Adrenal gland (tissue), 12 donors: ENCODE data around the gene PCGF1. TPM values are rescaled to one million over a fixed set of nuclear protein-coding genes. Genes with fewer than 3 reads are reported as not detected.
A peak's percentile ranks its signal among the peaks of the same experiment; 100 is the strongest.

ENCODE experiments used
- DNase-seq, 7 donors: peaks; one replicate each; pipeline ENCODE4 v3.0.0-alpha.2; 2019 to 2020
- H3K27ac ChIP-seq, 5 donors: fragments of 200-600 bp; sonication (generic) in 4 of 5; 1 replicate in 3 of 5; 2 replicates in 2 of 5; pipeline versions ENCODE4 v1.5.1 to v1.8.0; 2016 to 2020; ENCODE audit warnings: mild to moderate bottlenecking in 1 of 5
- H3K27me3 ChIP-seq: fragments of 200-600 bp; 2 replicates; pipeline ENCODE4 v1.8.0; 2021
- H3K36me3 ChIP-seq, 2 donors: fragments of 200-600 bp; replicated peaks in 1 of 2; 1 replicate in 1 of 2; 2 replicates in 1 of 2; pipeline versions ENCODE4 v1.5.1 to v1.8.0; 2018 to 2022
- H3K4me1 ChIP-seq, 2 donors: fragments of 200-600 bp; replicated peaks in 1 of 2; 1 replicate in 1 of 2; 2 replicates in 1 of 2; pipeline versions ENCODE4 v1.5.1 to v1.8.0; 2018 to 2021
- H3K4me3 ChIP-seq, 4 donors: fragments of 200-600 bp; sonication (generic) in 3 of 4; one replicate each; pipeline ENCODE4 v1.5.1; 2016 to 2018
- H3K9me3 ChIP-seq, 3 donors: fragments of 200-600 bp; sonication (generic) in 1 of 3; replicated peaks in 1 of 3; 1 replicate in 2 of 3; 2 replicates in 1 of 3; pipeline versions ENCODE4 v1.5.1 to v1.8.0; 2016 to 2021
- CTCF ChIP-seq, 6 experiments: fragments of 450-650 bp in 4 of 6; fragments of 200-600 bp in 2 of 6; sonication (generic) in 1 of 6; IDR thresholded peaks; 1 replicate in 5 of 6; 2 replicates in 1 of 6; pipeline versions ENCODE4 v1.5.1 to v1.8.0; 2016 to 2021; ENCODE audit warnings: antibody characterized with exemption in 6 of 6, mild to moderate bottlenecking in 2 of 6, moderate library complexity in 1 of 6
- POLR2A ChIP-seq, 2 donors: fragments of 450-650 bp; IDR thresholded peaks; one replicate each; pipeline ENCODE4 v1.6.1; 2017; ENCODE audit warnings: antibody characterized with exemption in 2 of 2, mild to moderate bottlenecking in 2 of 2, moderate library complexity in 1 of 2
- WGBS, 4 donors: extraction: QIAGEN DNeasy Blood & Tissue Kit in 2 of 4; methylation state at CpG; one replicate each; pipeline versions ENCODE4 v1.1.5 to v1.1.7; 2013 to 2017; 5-methylcytosine and 5-hydroxymethylcytosine counted together
- intact Hi-C, 2 donors: fragments of 100-400 bp; cut with DNase I; formaldehyde crosslinking; loops; one replicate each; pipeline versions ENCODE4 v1.14.1 to v1.15.0; 2022 to 2023
- polyA plus RNA-seq, 3 donors: library from polyadenylated mRNA; stranded (reverse); fragments of 200-250 nt in 2 of 3; fragments of 350-450 nt in 1 of 3; fragmentation: Illumina TruSeq in 1 of 3; extraction: RNeasy Lipid Tissue Mini Kit (QIAGEN cat#74804) in 1 of 3; gene quantifications; one replicate each; pipeline ENCODE4 v1.2.3, GENCODE V29; 2013 to 2014
- total RNA-seq, 9 donors: library from RNA; depleted of rRNA in 4 of 9; stranded (reverse); fragments of >200 nt in 4 of 9; fragments of 120-200 nt in 1 of 9; fragmentation: NEBNext Ultra II Directional in 1 of 9; extraction: Animal tissue kit (Norgen Biotek cat#: 25700) in 1 of 9; gene quantifications; one replicate each; pipeline versions ENCODE4 v1.1.0 to v1.2.4, GENCODE V29; 2013 to 2023
- donor health status: healthy with polysubstance abuse.
- donor health status: Bipolar disorder and iron deficiency.
- donor health status: DM: yes; HTN: yes; CAD: no.
- donor health status: DM: no; HTN: no; CAD: no.
- donor health status: DM: no; HTN: no; CAD: no.
- donor health status: DM: yes; HTN: yes; CAD: no.

The PCGF1 gene
- total and polyA plus RNA-seq, 12 donors: 15.4 to 38.9 (median 24.1) TPM

GRCh38 chr2:74474899-74475298, 32.6 kb downstream of the PCGF1 start:
- TF ChIP-seq POLR2A (IDR thresholded peaks at IDR 0.05) (no peak), CTCF (IDR thresholded peaks at IDR 0.05) (peak in 1 of 6 experiments; percentile 14)
- peaks cover 9 to 16% of the 10 kb centered on the region in 2 donors for H3K4me1 ChIP-seq
- 89 to 95% (median 91%) methylated on average over 4 to 5 of the region's 5 CpGs for WGBS, 4 donors
- H3K4me3 ChIP-seq: no peak overlapping the region
- H3K36me3 ChIP-seq: peaks cover 0 to 24% of the 10 kb centered on the region in 2 donors
- H3K27ac ChIP-seq: no peak overlapping the region
- no peaks in the 10 kb centered on the region for H3K9me3 ChIP-seq
- intact Hi-C loops: no loop called here
- DNase-seq: no peak
- H3K27me3 ChIP-seq: no peaks in the 10 kb centered on the region

GRCh38 chr2:74474481-74474880, 33.0 kb downstream of the PCGF1 start:
- peaks cover 9 to 16% of the 10 kb centered on the region in 2 donors for H3K4me1 ChIP-seq
- peaks cover 0 to 20% of the 10 kb centered on the region in 2 donors for H3K36me3 ChIP-seq
- no peaks in the 10 kb centered on the region for H3K9me3 ChIP-seq
- intact Hi-C loops: no loop called here
- no peak for DNase-seq
- WGBS, 4 donors: 90 to 95% (median 94%) methylated on average over 5 to 6 of the region's 6 CpGs
- H3K4me3 ChIP-seq: no peak overlapping the region
- H3K27me3 ChIP-seq: no peaks in the 10 kb centered on the region
- H3K27ac ChIP-seq: no peak overlapping the region
- TF ChIP-seq POLR2A (IDR thresholded peaks at IDR 0.05) (no peak), CTCF (IDR thresholded peaks at IDR 0.05) (no peak)

GRCh38 chr2:74472945-74473258, 34.6 kb downstream of the PCGF1 start:
- 7 to 13% (median 7%) methylated on average over 7 of the region's 7 CpGs for WGBS, 4 donors
- peaks cover 0 to 15% of the 10 kb centered on the region in 2 donors for H3K36me3 ChIP-seq
- H3K9me3 ChIP-seq: no peaks in the 10 kb centered on the region
- intact Hi-C loops: no loop called here
- no peaks in the 10 kb centered on the region for H3K27me3 ChIP-seq
- no peak for DNase-seq
- TF ChIP-seq POLR2A (IDR thresholded peaks at IDR 0.05) (no peak), CTCF (IDR thresholded peaks at IDR 0.05) (no peak)
- H3K4me3 ChIP-seq: peak overlapping the region in 3 of 4 donors; percentile 43 to 72 (median 45)
- H3K4me1 ChIP-seq: peaks cover 9 to 16% of the 10 kb centered on the region in 2 donors
- H3K27ac ChIP-seq: peak overlapping the region; percentile 57 to 96 (median 87)

GRCh38 chr2:74472086-74472944, 35.2 kb downstream of the PCGF1 start, which contains the start of gene MRPL53:
MRPL53 (minus strand) TSS chr2:74472680; CDS start chr2:74472660, 20 bp downstream.
- intact Hi-C loops: no loop called here
- DNase-seq: peak; percentile 92 to 98 (median 95)
- peak within 1 kb of the TSS; percentile 7 to 72 (median 44) for H3K4me3 ChIP-seq
- 0 to 1% (median 0%) methylated on average over 33 to 66 of the region's 66 CpGs for WGBS, 4 donors
- no peaks in the 10 kb centered on the region for H3K27me3 ChIP-seq
- H3K27ac ChIP-seq: peak within 1 kb of the TSS; percentile 57 to 96 (median 87)
- peaks cover 9 to 16% of the 10 kb centered on the region in 2 donors for H3K4me1 ChIP-seq
- peaks cover 0 to 15% of the 10 kb centered on the region in 2 donors for H3K36me3 ChIP-seq
- TF ChIP-seq POLR2A (IDR thresholded peaks at IDR 0.05) (peak; percentile 60 to 70), CTCF (IDR thresholded peaks at IDR 0.05) (peak in 1 of 6 experiments; percentile 8)
- H3K9me3 ChIP-seq: no peaks in the 10 kb centered on the region
